Measurements from ENCODE around the gene C16orf54.
"Not testable (repeated sequence)": the region's sequence is repeated elsewhere in the genome, so short reads cannot be mapped to it uniquely, and the experiment has no call there.

The C16orf54 gene, protein sequence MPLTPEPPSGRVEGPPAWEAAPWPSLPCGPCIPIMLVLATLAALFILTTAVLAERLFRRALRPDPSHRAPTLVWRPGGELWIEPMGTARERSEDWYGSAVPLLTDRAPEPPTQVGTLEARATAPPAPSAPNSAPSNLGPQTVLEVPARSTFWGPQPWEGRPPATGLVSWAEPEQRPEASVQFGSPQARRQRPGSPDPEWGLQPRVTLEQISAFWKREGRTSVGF

GRCh38 chr16:29745853-29746345, at the start of gene C16orf54:
C16orf54 (minus strand) TSS chr16:29745990; CDS start chr16:29744951, 1,039 bp downstream.
- peak; percentile 90 for DNase-seq

GRCh38 chr16:29794231-29794710, 48.5 kb upstream of the C16orf54 start:
- no peak for DNase-seq

DNA sequence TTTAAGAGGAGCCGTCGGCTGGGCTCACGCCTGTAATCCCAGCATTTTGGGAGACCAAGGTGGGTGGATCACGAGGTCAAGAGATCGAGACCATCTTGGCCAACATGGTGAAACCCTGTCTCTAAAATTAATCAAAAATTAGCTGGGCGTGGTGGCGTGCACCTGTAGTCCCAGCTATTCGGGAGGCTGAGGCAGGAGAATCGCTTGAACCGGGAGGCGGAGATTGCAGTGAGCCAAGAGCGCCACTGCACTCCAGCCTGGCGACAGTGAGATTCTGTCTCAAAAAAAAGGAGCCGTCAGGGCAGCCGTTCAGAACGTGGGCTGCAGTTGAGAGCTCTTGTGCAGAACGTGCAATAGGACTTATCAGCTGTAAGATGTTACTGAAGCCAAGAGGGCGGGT, 47.4 kb upstream of the C16orf54 start:
- DNase-seq = not testable (repeated sequence)

DNA sequence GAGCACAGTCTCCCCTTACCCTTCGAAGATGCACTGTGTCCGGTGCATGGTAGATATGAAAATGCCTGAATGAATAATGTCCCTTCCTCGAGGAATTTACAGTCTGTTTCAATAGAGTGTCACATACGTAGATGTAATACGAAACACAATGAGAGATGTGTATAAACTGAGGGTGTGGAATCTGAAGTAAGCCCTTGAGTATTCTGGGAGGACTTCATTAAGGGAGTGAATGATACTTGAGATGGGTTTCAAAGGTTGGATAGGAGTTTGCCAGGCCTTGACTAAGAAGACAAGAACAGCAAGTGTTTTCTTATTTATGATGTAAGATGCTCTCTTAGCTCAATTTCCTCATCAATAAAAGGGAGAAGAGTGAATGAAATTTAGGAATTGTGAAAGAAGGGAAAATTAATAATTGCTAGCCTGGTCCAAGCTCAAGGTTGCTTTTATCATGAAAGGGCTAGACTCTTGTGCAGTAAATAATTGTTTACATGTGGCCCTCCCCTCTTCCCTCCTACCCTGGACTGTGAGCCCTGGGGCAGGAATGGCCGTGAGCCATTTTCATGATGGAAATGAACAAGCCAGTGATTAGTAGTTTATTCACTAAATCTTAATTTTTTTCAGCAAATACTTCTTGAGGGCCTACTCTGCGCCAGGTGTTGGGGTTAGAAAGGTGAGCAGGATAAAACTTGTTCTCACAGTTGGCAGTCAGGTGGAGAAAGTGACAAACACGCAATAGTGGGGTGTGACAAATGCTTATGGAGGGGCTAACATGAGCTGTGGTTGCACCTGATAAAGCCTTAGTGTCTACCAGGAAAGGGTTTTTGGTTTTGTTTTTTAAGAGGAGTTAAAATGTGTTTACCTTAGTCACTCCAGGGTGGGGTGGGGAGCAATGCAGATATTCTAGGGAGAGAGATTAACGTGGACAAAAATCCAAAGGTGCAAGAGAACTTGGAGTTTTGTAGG, 46.3 kb upstream of the C16orf54 start:
- no peak for DNase-seq

GRCh38 chr16:29790949-29791844, 45.4 kb upstream of the C16orf54 start:
- DNase-seq = no peak

- DNase-seq = peak; percentile 99
These were observed 44.6 kb upstream of the C16orf54 start, which contains the start of gene KIF22 for GRCh38 chr16:29790183-29790948. KIF22 (plus strand) TSS chr16:29790751; CDS start chr16:29790760, 9 bp downstream.

DNA sequence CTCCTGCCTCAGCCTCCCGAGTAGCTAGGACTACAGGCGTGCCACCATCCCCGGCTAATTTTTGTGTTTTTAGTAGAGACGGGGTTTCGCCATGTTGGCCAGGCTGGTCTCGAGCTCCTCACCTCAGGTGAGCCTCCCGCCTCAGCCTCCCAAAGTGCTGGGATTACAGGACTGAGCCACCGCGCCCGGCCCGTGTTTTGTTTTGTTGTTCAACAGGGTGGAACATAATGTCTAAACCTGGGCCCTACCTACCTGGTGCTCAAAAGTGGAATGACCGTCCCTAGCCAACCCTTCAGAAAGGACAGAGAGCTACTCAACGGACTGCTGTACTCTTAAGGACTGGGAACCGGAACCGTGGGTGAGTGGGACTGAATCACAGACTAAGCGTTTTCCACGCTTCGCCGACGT, 44.0 kb upstream of the C16orf54 start:
- no peak for DNase-seq

- not testable (repeated sequence) for DNase-seq
These were observed 41.4 kb upstream of the C16orf54 start for GRCh38 chr16:29787155-29787554.

DNA sequence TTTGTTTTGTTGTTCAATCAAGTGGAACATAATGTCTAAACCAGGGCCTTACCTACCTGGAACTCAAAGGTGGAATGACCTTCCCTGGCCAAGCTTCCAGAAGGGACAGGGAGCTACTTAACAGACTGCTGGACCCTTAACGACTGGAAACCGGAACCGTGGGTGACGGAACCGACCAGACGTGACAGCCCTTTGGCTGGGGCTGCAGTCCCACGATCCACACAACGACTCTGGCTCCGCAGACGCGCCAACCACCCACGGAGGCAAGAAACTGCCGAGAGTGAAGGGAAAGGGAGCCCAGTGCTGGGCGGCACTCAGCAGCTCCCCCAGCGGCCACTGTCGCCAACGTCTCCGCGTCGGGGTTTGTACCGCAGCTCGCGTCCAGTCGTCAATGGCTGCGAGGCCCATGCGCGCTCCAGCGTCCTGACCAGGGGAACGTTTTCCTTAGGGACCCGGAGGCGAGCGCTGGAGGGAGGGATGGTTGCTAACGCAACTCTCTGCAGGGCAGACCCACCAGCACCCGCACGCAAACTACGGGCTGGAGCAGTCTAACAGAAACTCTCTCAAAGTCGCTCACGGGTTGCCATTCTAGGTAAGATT, 39.2 kb upstream of the C16orf54 start:
- DNase-seq = peak; percentile 89

DNA sequence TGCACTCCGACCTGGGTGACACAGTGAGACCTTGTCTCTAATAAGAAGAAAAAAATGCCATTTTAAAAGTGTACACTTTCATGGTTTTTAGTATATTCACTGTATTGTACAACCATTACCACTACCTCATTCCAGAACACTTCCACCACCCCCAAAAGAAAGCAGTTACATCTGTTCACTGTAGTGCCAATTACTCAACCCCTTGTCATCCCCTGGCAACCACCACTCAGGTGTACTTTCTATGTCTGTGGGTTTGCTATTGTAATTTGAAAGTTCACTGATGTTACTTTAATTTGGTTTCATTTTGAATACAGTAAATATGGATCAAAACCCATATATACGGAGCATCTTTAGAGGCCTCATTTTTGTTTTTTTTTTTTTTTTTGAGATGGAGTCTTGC, 38.4 kb upstream of the C16orf54 start:
- DNase-seq = no peak

- DNase-seq = not testable (repeated sequence)
These were observed 37.5 kb upstream of the C16orf54 start for GRCh38 chr16:29783094-29783953.

DNA sequence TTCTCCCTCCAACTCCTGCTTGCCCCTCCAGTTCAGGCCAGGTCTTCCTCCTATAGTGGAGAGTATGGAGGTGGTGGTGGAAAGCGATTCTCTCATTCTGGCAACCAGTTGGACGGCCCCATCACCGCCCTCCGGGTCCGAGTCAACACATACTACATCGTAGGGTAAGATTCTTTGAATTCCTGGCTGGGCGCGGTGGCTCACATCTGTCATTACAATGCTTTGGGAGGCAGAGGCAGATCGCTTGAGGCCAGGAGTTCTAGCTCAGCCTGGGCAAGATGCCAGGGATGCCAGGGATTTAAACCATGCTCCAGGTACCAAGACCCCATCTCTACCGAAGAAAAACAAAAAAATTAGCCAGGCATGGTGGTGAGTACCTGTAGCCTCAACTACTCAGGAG, 33.7 kb upstream of the C16orf54 start:
- DNase-seq = no peak

GRCh38 chr16:29777576-29778350, 32.0 kb upstream of the C16orf54 start, which contains the start of gene ZG16:
ZG16 (plus strand) TSS chr16:29778256; CDS start chr16:29779267, 1,011 bp downstream.
- DNase-seq = no peak

- no peak for DNase-seq
These were observed 30.1 kb upstream of the C16orf54 start for GRCh38 chr16:29775742-29776408.

GRCh38 chr16:29774730-29775129, 28.9 kb upstream of the C16orf54 start:
- no peak for DNase-seq

DNA sequence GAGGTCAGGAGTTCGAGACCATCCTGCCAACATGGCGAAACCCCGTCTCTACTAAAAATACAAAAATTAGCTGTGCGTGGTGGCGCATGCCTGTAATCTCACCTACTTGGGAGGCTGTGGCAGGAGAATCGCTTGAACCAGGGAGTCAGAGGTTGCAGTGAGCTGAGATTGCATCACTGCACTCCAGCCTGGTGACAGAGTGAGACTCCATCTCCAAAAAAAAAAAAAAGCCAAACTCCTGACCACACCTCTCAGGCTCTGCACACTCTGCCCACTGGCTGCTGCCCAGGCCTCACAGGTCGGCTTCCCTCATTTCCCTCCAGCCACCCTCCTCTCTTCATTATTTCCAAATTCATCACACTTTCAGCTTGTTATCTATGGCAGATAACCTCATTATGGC, 26.5 kb upstream of the C16orf54 start:
- not testable (repeated sequence) for DNase-seq

- DNase-seq = no peak
These were observed 24.6 kb upstream of the C16orf54 start for GRCh38 chr16:29770250-29770929.

- no peak for DNase-seq
These were observed 23.7 kb upstream of the C16orf54 start for GRCh38 chr16:29769507-29769906.

All from activated CD8-positive, alpha-beta memory T cell treated with anti-CD3 and anti-CD28 coated beads for 24 hours (primary cell).